Neural cell (in vitro differentiated cells): ENCODE data around the gene RNF121.

Experiments
- CTCF ChIP-seq: fragments of 450-650 bp; IDR thresholded peaks from 2 replicates; pipeline ENCODE4 v1.5.1; 2014; ENCODE audit warnings: antibody characterized with exemption, mild to moderate bottlenecking, moderate library complexity; ENCODE audit not compliant: poor library complexity, severe bottlenecking
- EP300 ChIP-seq: fragments of 450-650 bp; conservative IDR thresholded peaks from 2 replicates; pipeline ENCODE4 v1.6.1; 2014; ENCODE audit warnings: antibody characterized with exemption, mild to moderate bottlenecking, moderate library complexity; ENCODE audit not compliant: poor library complexity, severe bottlenecking
- EZH2 ChIP-seq: fragments of 200-600, 300-800 bp; shearing (Covaris generic), sonication (generic); IDR thresholded peaks from 2 replicates; pipeline ENCODE4 v1.6.1; 2014; ENCODE audit warnings: antibody characterized with exemption, low read length, borderline replicate concordance, mild to moderate bottlenecking; ENCODE audit not compliant: insufficient read depth, poor library complexity, severe bottlenecking
- MXI1 ChIP-seq: fragments of 450-650 bp; conservative IDR thresholded peaks from 2 replicates; pipeline ENCODE4 v1.6.1; 2014; ENCODE audit warnings: antibody characterized with exemption, mild to moderate bottlenecking; ENCODE audit not compliant: poor library complexity, severe bottlenecking
- POLR2AphosphoS5 ChIP-seq: IDR thresholded peaks from 2 replicates; pipeline ENCODE4 v1.6.1; 2012
- RAD21 ChIP-seq: fragments of 450-650 bp; conservative IDR thresholded peaks from 2 replicates; pipeline ENCODE4 v1.6.1; 2014; ENCODE audit warnings: antibody characterized with exemption, mild to moderate bottlenecking, moderate library complexity
- REST ChIP-seq: IDR thresholded peaks from 2 replicates; pipeline ENCODE4 v1.6.1; 2012; ENCODE audit warnings: borderline replicate concordance
- SMC3 ChIP-seq: fragments of 450-650 bp; conservative IDR thresholded peaks from 2 replicates; pipeline ENCODE4 v1.6.1; 2014; ENCODE audit warnings: antibody characterized with exemption, mild to moderate bottlenecking, moderate library complexity; ENCODE audit not compliant: poor library complexity
- TAF1 ChIP-seq: IDR thresholded peaks from 2 replicates; pipeline ENCODE4 v1.6.1; 2012; ENCODE audit warnings: low read depth

GRCh38 chr11:71997594-71997993 lies 68.7 kb downstream of the RNF121 start:
- no peak for TF ChIP-seq POLR2AphosphoS5
- TF ChIP-seq CTCF: no peak
- no peak for TF ChIP-seq EP300
- no peak for TF ChIP-seq EZH2
- TF ChIP-seq SMC3: no peak
- TF ChIP-seq RAD21: no peak
- no peak for TF ChIP-seq TAF1
- no peak for TF ChIP-seq REST
- no peak for TF ChIP-seq MXI1
